Daoy (cell line): Measurements from ENCODE around the gene DYNLT1. TPM values are rescaled to one million over a fixed set of nuclear protein-coding genes. Genes with fewer than 3 reads are reported as not detected.
A peak's percentile ranks its signal among the peaks of the same experiment; 100 is the strongest.
"Not testable (repeated sequence)": the region's sequence is repeated elsewhere in the genome, so short reads cannot be mapped to it uniquely, and the experiment has no call there.

Source experiments
- DNase-seq: peaks from one replicate; pipeline ENCODE4 v3.0.0-alpha.2; 2015; ENCODE audit warnings: low read depth
- total RNA-seq: library from RNA; depleted of rRNA; stranded (reverse); fragments of >200 nt; shearing (Covaris generic); gene quantifications from 2 replicates; pipeline ENCODE4 v1.2.3, GENCODE V29; 2014; rRNA removed

DYNLT1 gene
- 29.3 and 51.9 TPM in 2 replicates for total RNA-seq

DNA sequence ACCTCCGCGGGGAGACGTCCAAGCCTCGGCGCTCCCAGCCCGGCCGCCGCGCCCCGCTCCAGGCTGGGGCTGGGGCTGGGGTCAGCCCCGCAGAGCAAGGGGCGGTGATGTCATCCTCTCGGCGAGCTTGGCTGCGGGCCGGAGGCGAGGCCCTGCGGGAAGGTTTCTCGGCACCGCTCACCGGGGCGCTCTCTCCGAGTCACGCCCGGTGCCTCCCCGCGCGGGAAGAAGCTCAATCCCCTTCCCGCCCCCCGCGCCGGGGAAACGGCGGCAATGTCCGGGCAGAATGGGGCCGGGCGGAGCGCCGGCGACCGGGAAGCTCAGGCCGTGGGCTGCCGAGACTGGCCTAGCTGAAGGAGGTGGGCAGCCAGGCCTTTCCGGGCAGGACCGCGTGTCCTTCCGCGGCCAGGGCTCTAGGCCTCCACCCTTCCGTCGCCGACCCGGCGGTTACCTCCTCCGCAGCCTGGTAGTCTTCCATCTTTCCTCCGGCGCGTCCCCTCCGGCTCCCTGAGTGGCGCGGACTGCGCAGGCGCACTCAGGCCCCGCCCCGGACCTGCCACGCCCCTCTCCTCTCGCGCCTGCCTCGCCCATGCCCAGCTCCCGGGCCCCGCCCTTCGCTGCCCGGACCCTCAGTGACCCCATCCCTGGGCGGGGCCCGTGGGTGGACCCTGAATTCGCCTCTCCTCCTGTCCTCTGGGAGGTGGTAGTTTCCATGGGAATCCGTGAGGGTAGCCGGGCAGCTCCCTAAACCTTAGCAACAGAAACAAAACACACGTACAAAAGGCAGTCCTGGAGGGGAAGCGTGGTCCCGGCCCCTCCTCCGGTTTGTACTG, at the start of gene DYNLT1:
TSS of gene DYNLT1 (minus strand) at position 513 of the 833 bp plus-strand sequence. CDS start at position 478, 35 bp downstream.
- peak; percentile 97 for DNase-seq

DNA sequence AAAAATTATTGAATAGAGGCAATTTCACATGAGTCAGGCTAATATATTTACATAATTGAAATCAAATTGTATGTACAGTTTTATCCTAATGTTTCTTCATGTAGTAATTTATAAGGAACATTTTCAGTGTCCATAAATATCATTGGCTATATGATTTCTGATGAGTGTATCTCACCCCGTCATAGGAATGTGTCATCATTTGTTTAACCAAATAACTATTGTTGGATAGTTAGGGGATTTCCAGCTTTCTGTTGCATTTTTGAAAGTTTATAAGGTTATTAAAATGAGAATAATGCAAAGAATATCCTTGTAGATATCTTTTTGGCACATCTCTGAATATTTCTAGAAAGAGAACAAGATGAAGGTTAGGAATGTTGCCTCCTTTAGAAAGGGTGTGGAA, 44.3 kb upstream of the DYNLT1 start:
- DNase-seq = no peak

GRCh38 chr6:158687506-158687905, 43.0 kb upstream of the DYNLT1 start:
- no peak for DNase-seq

DNA sequence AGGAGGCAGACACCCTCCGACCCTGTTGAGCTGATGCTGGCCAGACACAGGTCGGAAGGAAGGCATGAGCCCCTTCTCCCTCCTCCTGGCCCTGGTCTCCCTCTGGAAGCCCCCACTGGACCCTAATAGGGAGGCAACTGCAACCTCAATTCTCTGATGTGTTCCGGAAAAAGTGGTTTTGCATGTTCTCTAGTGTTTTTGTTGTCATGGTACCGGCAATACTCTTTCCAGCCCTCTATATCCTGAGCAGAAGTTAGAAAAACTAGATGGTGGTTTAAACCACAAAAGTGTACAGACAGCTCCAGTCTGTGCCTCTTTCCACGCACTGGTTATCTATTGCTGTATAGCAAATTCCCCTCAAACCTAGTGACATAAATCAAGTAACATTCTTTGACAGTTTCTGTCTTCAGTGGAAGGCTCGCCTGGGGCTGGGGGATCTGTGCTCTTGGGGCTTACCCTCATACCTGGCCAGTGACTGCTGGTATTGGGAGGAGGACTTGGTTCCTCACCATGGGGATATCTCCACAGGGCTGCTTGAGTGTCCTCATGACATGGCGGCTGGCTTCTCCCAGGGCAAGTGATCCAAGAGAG, 42.3 kb upstream of the DYNLT1 start:
- DNase-seq = no peak

DNA sequence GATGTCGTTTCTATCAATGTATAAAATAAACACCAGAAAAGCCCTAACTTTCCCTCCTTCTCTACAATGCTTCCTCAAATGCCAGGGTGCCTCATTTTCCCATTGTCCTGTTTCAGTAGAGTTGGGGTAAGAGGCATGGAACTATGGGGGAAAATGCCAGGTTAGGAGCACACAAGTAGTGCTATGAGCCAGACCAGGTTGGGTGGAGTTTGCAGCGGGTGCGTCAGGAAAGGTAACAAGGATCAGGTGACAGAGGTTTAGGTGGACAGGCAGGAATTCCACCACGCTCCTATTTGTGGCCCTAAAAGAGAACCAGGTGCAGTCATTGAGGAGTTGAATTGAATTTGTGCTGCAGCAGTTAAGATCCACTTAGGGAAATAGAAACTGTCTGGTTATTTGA, 41.8 kb upstream of the DYNLT1 start:
- no peak for DNase-seq

- DNase-seq = no peak
These were observed 40.3 kb upstream of the DYNLT1 start for GRCh38 chr6:158684745-158685324.

DNA sequence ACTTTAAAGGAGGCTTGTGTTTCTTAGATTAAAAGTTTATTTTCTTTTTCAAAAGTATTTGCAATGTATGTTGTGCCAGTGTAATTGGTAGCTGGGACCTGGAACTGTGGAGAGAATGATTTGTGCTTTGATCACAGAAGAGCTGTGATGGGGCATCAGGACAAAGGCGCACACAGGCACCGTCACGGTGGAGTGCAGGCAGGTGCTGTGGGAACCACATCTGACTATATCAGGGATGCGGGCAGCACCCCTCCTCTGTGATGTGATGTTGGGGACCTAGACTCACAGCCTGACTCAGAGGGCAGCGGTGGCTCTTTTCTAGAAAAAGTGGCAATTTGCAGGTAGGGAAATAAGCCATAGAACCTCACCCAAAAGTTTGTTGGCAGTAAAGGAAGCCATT, 39.8 kb upstream of the DYNLT1 start:
- DNase-seq = no peak

DNA sequence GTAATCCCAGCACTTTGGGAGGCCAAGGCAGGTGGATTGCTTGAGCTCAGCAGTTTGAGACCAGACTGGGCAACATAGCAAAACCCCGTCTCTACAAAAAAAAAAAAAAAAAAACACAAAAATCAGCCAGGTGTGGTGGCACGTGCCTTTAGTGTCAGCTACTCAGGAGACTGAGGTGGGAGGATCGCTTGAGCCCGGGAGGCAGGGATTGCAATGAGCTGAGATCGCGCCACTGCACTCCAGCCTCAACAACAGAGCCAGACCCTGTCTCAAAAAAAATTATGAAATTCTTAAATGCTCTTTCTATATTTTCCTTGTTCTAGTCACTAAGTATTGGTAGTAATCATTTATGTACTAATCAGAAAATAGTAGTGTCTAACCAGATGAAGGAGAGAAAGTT, 35.9 kb upstream of the DYNLT1 start:
- no peak for DNase-seq

DNA sequence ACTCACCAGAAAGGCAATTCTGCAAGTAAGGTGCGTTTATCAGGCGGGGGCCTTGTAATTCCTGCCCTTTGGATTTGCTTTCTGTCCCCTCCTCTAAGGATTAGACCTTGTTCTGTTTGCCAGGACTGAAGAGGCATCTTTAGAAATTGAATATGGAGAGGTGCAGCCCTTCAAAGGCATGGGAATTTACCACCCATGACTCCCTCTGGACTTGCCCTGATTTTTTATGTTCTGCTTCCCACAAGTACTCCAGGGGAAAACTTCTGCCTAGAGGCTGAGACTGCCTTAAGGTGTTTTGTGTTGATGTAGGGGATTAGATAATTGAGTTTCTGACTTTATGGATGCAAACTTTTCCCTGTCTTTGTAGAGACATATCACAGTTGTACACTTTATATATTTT, 35.5 kb upstream of the DYNLT1 start:
- no peak for DNase-seq

DNA sequence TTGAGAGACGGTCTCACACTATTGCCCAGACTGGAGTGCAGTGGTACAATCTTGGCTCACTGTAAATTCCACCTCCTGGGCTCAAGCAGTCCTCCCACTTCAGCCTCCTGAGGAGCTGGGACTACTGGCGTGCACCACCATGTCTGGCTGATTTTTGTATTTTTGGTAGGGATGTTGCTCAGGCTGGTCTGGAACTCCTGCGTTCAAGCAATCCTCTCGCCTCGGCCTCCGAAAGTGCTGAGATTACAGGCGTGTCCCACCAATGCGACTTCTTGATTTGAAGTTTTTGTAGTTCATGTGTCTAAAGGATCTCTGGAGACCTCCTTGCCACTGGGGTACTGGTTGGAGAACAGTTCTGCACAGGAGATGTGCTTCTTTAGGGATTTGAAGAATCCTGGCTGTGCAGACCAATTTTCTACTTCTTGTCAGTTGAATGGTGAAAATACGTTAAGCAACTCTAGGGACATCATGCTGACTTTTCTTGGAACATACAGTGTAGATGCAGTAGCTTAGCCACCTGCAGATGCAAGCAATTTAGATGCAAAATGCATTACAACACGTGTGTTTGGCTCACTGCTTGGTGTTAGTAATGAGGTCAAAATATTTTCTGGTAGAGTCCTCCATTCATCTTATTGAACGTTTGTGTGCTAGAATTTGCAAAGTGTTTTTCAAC, 33.5 kb upstream of the DYNLT1 start:
- no peak for DNase-seq

GRCh38 chr6:158677094-158677493, 32.6 kb upstream of the DYNLT1 start:
- not testable (repeated sequence) for DNase-seq

DNA sequence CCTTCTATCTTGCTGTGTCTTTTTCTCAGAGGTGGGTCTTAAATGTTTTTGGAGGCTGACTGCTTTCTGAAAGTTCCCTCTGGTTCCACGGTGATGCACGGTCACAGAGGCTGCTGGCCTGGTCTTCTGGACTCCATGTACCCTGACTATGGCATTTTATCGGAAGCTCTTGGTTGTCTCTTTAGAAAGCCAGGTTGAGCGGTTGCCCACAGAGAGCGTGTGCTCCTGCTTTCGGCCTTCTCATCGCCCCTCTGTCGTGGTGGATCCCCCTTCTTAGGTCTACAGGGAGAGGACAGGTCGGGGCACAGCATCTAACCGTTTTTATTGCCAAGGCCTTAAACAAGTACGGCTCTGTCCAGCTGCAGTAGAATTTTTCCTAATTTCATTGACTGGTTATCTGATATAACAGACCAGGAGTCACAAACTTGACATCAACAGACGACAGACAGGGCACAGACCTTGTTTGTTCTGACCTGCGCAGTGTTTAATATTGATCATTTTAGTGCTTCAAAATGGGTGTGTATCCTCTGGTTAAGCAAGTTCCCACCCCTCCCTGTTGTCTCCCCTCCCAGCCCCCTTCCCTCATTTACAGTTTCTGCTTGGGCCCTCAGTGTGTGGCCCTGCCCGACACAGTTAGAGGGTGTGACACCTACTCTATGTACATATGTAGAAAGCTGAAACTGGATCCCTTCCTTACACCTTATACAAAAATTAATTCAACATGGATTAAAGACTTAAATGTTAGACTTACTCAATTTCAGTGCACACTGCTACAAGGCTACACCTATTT, 30.0 kb upstream of the DYNLT1 start:
- DNase-seq = no peak

GRCh38 chr6:158672726-158673125, 28.2 kb upstream of the DYNLT1 start:
- DNase-seq = no peak

DNA sequence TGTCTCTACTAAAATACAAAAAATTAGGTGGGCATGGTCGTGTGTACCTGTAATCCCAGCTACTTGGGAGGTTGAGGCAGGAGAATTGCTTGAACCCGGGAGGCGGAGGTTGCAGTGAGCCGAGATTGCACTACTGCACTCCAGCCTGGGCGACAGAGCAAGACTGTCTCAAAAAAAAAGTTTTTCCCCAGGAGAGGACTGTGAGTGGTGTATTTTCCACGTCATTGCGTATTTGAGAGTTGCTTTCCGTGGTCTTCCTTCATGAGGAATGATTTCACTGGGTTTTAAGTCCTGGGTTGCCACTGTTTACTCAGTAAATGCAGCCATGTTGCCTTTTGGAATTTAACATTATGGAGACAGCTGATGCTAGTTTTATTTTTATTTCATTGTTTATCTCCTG, 27.6 kb upstream of the DYNLT1 start:
- DNase-seq = not testable (repeated sequence)

GRCh38 chr6:158669145-158670035, 24.8 kb upstream of the DYNLT1 start:
- no peak for DNase-seq

DNA sequence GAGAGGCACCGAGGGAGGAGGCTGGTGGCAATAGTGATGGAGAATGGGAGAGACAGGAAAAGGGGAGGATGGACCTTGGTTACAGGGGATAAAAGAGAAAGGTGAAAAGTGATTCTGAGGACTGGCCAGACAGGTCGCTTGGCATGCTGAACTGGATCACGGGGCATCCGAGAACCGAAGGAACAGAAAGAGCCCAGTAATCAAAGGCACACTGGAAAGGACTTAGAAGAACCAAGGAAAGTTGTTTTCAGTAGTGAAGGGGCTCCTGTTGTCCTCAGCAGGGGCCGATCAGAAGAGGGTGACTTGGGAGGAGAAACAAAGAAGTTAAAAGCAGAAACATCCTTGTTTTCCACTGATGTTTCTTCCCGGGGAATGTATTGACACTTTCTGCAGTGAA, 24.2 kb upstream of the DYNLT1 start:
- no peak for DNase-seq

- DNase-seq = no peak
These were observed 22.9 kb upstream of the DYNLT1 start for GRCh38 chr6:158667360-158667981.

GRCh38 chr6:158666628-158667359, 22.3 kb upstream of the DYNLT1 start:
- no peak for DNase-seq

- no peak for DNase-seq
These were observed 20.8 kb upstream of the DYNLT1 start for GRCh38 chr6:158665332-158665731.
